GM12878 (cell line): ENCODE measurements around the gene NFKBIB.

Experiments
- BCL11A ChIP-seq: IDR thresholded peaks from 2 replicates; pipeline ENCODE4 v1.6.1; 2011; ENCODE audit warnings: low read depth, low read length
- CEBPB ChIP-seq, 2 experiments: fragments of 150-350 bp in 1 of 2; IDR thresholded peaks; 2 replicates each; pipeline ENCODE4 v1.6.1; 2012 to 2014; ENCODE audit warnings: low read depth in 2 of 2, low read length in 2 of 2, borderline replicate concordance in 1 of 2, inconsistent platforms in 1 of 2
- ZNF274 ChIP-seq: IDR thresholded peaks from one replicate; pipeline ENCODE4 v1.8.0; 2011; ENCODE audit not compliant: insufficient read length, insufficient read depth
- TF ChIP-seq, protein P1 (sequence below): IDR thresholded peaks from 2 replicates; pipeline ENCODE4 v1.6.1; 2011; ENCODE audit warnings: low read depth, mild to moderate bottlenecking, low read length, moderate library complexity, borderline replicate concordance; ENCODE audit errors: extremely low read depth
- TF ChIP-seq, protein P2 (sequence below), 3 experiments: IDR thresholded peaks in 2 of 3; conservative IDR thresholded peaks in 1 of 3; 2 replicates each; pipeline ENCODE4 v1.5.1; 2011; ENCODE audit warnings: low read depth in 3 of 3, low read length in 3 of 3, mild to moderate bottlenecking in 3 of 3, control low read depth in 2 of 3, moderate library complexity in 2 of 3, inconsistent platforms in 1 of 3, mixed read lengths in 1 of 3; ENCODE audit not compliant: control insufficient read depth in 2 of 3, insufficient read depth in 1 of 3; ENCODE audit errors: extremely low read depth in 1 of 3

DNA sequence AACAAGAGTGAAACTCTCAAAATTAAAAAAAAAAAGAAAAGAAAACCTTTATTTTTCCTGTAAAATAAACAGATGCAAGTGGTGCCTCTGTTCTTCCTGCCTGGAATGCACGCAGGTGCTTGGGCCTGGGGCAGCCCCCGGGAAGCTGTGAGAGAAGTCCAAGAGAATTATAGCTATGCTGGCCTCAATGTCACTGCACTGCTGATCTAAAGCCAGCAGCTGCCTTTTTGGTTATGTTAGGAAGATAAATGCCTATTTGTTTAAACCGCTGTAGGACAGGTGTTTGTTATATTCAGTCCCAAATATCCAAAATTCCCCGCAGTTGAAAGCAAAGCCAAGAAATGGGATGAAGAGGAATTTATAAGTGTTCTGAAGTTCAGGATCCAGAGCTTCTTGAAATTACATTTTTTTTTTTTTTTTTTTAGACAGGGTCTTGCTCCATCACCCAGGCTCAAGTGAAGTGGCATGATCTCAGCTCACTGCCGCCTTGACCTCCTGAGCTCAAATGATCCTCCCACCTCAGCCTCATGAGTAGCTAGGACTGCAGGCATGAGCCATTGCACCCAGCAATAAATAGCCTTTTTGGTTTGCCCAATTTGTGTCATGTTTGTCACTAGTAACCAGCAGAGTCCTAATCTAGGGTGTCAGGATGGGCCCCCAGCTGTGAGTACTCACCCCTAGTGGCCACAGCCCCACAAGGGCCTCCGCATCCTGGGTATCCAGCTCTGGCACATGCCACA is 23.9 kb upstream of the NFKBIB start:
- TF ChIP-seq, protein P1, sequence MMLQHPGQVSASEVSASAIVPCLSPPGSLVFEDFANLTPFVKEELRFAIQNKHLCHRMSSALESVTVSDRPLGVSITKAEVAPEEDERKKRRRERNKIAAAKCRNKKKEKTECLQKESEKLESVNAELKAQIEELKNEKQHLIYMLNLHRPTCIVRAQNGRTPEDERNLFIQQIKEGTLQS, result no peak
- TF ChIP-seq, protein P2, sequence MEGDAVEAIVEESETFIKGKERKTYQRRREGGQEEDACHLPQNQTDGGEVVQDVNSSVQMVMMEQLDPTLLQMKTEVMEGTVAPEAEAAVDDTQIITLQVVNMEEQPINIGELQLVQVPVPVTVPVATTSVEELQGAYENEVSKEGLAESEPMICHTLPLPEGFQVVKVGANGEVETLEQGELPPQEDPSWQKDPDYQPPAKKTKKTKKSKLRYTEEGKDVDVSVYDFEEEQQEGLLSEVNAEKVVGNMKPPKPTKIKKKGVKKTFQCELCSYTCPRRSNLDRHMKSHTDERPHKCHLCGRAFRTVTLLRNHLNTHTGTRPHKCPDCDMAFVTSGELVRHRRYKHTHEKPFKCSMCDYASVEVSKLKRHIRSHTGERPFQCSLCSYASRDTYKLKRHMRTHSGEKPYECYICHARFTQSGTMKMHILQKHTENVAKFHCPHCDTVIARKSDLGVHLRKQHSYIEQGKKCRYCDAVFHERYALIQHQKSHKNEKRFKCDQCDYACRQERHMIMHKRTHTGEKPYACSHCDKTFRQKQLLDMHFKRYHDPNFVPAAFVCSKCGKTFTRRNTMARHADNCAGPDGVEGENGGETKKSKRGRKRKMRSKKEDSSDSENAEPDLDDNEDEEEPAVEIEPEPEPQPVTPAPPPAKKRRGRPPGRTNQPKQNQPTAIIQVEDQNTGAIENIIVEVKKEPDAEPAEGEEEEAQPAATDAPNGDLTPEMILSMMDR (IDR thresholded peaks at IDR 0.05 in 2 of 3, conservative IDR thresholded peaks at IDR 0.05 in 1 of 3; ENCODE audit: control insufficient read depth in 2 of 3, extremely low read depth in 1 of 3, insufficient read depth in 1 of 3, low read depth in 3 of 3, low read length in 3 of 3), result no peak
- TF ChIP-seq ZNF274, result no peak
- no peak for TF ChIP-seq CEBPB (IDR thresholded peaks at IDR 0.05; ENCODE audit: borderline replicate concordance in 1 of 2, low read depth in 2 of 2, low read length in 2 of 2)
- no peak for TF ChIP-seq BCL11A
